AG04450 (cell line): ENCODE measurements around the gene ZBTB37. TPM values are rescaled to one million over a fixed set of nuclear protein-coding genes. Genes with fewer than 3 reads are reported as not detected.
A peak's percentile ranks its signal among the peaks of the same experiment; 100 is the strongest.

ENCODE experiments used
- CTCF ChIA-PET: fragments of 300-600, 350-600 bp; formaldehyde crosslinking; extraction: SDS; loops from one replicate; lab custom pipeline; 2022; ENCODE audit warnings: antibody characterized with exemption, inconsistent platforms; lab: Charles Lee
- POLR2A ChIA-PET: fragments of 350-600 bp; formaldehyde crosslinking; extraction: SDS; loops from one replicate; lab custom pipeline; 2021; ENCODE audit warnings: antibody characterized with exemption, inconsistent platforms; lab: Yijun Ruan, JAX
- DNase-seq: peaks from one replicate; pipeline ENCODE4 v3.0.0-alpha.2; 2011; ENCODE audit warnings: low read depth, low spot score
- H3K27ac ChIP-seq: one replicate; pipeline ENCODE4 v1.5.1; 2012; ENCODE audit warnings: low read depth, low read length, control low read depth
- H3K27me3 ChIP-seq: one replicate; pipeline ENCODE4 v1.6.0; 2012; ENCODE audit warnings: low read length; ENCODE audit not compliant: control insufficient read depth, insufficient read depth
- H3K4me3 ChIP-seq: 2 replicates; pipeline ENCODE4 v1.5.1; 2011; ENCODE audit warnings: mild to moderate bottlenecking, low read depth, low read length, control low read depth
- H3K9me3 ChIP-seq: 2 replicates; pipeline ENCODE4 v1.5.1; 2012; ENCODE audit warnings: low read length; ENCODE audit not compliant: control insufficient read depth, insufficient read depth
- CTCF ChIP-seq: IDR thresholded peaks from 2 replicates; pipeline ENCODE4 v1.5.1; 2011; ENCODE audit warnings: low read depth, low read length, control low read depth, inconsistent platforms
- polyA plus RNA-seq: library from polyadenylated mRNA; depleted of rRNA; stranded (reverse); fragments of >200 nt; gene quantifications from 2 replicates; pipeline ENCODE4 v1.2.3, GENCODE V29; 2011

The ZBTB37 gene
- polyA plus RNA-seq, 1 experiment, result 2.8 TPM

GRCh38 chr1:173824315-173825081 lies 43.7 kb upstream of the ZBTB37 start, which contains the start of the genes CENPL and DARS2:
CENPL (minus strand) TSS chr1:173824883; CDS start chr1:173811299, 13,584 bp downstream.
DARS2 (plus strand) TSS chr1:173824673; CDS start chr1:173825230, 557 bp downstream.
- peak; percentile 96 for DNase-seq
- ChIA-PET POLR2A (interaction anchor here (0.5 to 2.3 kb wide), 10 partner anchors 13 to 395 kb away, joined by 3 to 7 read pairs (median 4); partner anchors contain the start of genes GAS5, KLHL20 and ZBTB37), CTCF (interaction anchor here (0.9 to 5.4 kb wide), 8 partner anchors 13 to 1083 kb away, joined by 3 to 33 read pairs (median 4); no protein-coding TSS in a partner anchor)
- TF ChIP-seq CTCF, result no peak
- Histone ChIP-seq H3K27me3 (no peaks in the 10 kb centered on the region), H3K4me3 (peak within 1 kb of the TSS; percentile 98), H3K27ac (peak within 1 kb of the TSS; percentile 98), H3K9me3 (no peaks in the 10 kb centered on the region; the same call in 1 of the 2 replicates)

- no peak for DNase-seq
- CTCF ChIA-PET, result interaction anchor here (1.5 to 5.4 kb wide), 2 partner anchors 397 to 1085 kb away, joined by 4 to 33 read pairs; no protein-coding TSS in a partner anchor
- POLR2A ChIA-PET, result no interaction called here
Measured at GRCh38 chr1:173827611-173828010, 40.6 kb upstream of the ZBTB37 start.

GRCh38 chr1:173832748-173833147 lies 35.4 kb upstream of the ZBTB37 start:
- ChIA-PET CTCF (interaction anchor here (0.5 kb wide), 1 partner anchor 403 kb away, joined by 3 read pairs; no protein-coding TSS in a partner anchor), POLR2A (no interaction called here)
- H3K27ac ChIP-seq, result no peak overlapping the region
- no peak overlapping the region for H3K4me3 ChIP-seq
- DNase-seq, result no peak
- TF ChIP-seq CTCF, result no peak
- no peaks in the 10 kb centered on the region for H3K9me3 ChIP-seq
- no peaks in the 10 kb centered on the region for H3K27me3 ChIP-seq

More at GRCh38 chr1:173827611-173828010, 40.6 kb upstream of the ZBTB37 start:
- TF ChIP-seq CTCF, result no peak
- no peak overlapping the region for H3K27ac ChIP-seq
- H3K27me3 ChIP-seq, result no peaks in the 10 kb centered on the region
- no peak overlapping the region for H3K4me3 ChIP-seq
- no peaks in the 10 kb centered on the region; the same call in 1 of the 2 replicates for H3K9me3 ChIP-seq

GRCh38 chr1:173852105-173852504 lies 16.1 kb upstream of the ZBTB37 start:
- no peaks in the 10 kb centered on the region for H3K27me3 ChIP-seq
- no peak overlapping the region for H3K4me3 ChIP-seq
- no peak for DNase-seq
- peak overlapping the region; percentile 66 for H3K27ac ChIP-seq
- H3K9me3 ChIP-seq, result no peaks in the 10 kb centered on the region
- CTCF ChIA-PET, result no interaction called here
- no peak for TF ChIP-seq CTCF
- POLR2A ChIA-PET, result interaction anchor here (0.7 to 3.0 kb wide), 7 partner anchors 9 to 440 kb away, joined by 3 to 32 read pairs (median 5); partner anchors contain the start of genes DARS2, GAS5 and ZBTB37
